Endodermal cell (in vitro differentiated cells): ENCODE results near the gene SETD9. TPM values are rescaled to one million over a fixed set of nuclear protein-coding genes. Genes with fewer than 3 reads are reported as not detected.

Experiments used
- DNase-seq: peaks from one replicate; pipeline ENCODE4 v3.0.0-alpha.2; 2017
- H3K27ac ChIP-seq: 2 replicates; pipeline ENCODE4 v1.5.1; 2013; ENCODE audit warnings: mild to moderate bottlenecking, low read depth, low read length, moderate library complexity
- H3K27me3 ChIP-seq: 2 replicates; pipeline ENCODE4 v1.6.1; 2013; ENCODE audit warnings: mild to moderate bottlenecking, low read length, moderate library complexity; ENCODE audit not compliant: insufficient read depth, control insufficient read depth, poor library complexity, severe bottlenecking
- H3K36me3 ChIP-seq: 2 replicates; pipeline ENCODE4 v1.7.0; 2013; ENCODE audit warnings: mild to moderate bottlenecking, low read length, moderate library complexity; ENCODE audit not compliant: control insufficient read depth, insufficient read depth
- H3K4me1 ChIP-seq: one replicate; pipeline ENCODE4 v1.7.0; 2013; ENCODE audit warnings: low read length; ENCODE audit not compliant: control insufficient read depth, insufficient read depth
- H3K4me3 ChIP-seq: 2 replicates; pipeline ENCODE4 v1.5.1; 2013; ENCODE audit warnings: mild to moderate bottlenecking, low read length, moderate library complexity
- H3K9ac ChIP-seq: 2 replicates; pipeline ENCODE4 v1.6.1; 2013; ENCODE audit warnings: mild to moderate bottlenecking, low read length, moderate library complexity; ENCODE audit not compliant: poor library complexity, severe bottlenecking; ENCODE audit errors: extremely low read depth
- H3K9me3 ChIP-seq: 2 replicates; pipeline ENCODE4 v1.6.1; 2013; ENCODE audit warnings: mild to moderate bottlenecking, low read length, moderate library complexity; ENCODE audit not compliant: control insufficient read depth
- H3K27ac Mint-ChIP-seq: 2 replicates; pipeline ENCODE4 v1.8.0; 2020; ENCODE audit warnings: mixed read lengths
- H3K27me3 Mint-ChIP-seq: 2 replicates; pipeline ENCODE4 v1.8.0; 2021; ENCODE audit warnings: mild to moderate bottlenecking, mixed read lengths; ENCODE audit not compliant: insufficient read depth
- H3K36me3 Mint-ChIP-seq: 2 replicates; pipeline ENCODE4 v1.8.0; 2020; ENCODE audit warnings: low read depth, mixed read lengths
- H3K4me1 Mint-ChIP-seq: 2 replicates; pipeline ENCODE4 v1.8.0; 2020; ENCODE audit warnings: mixed read lengths
- H3K4me3 Mint-ChIP-seq: 2 replicates; pipeline ENCODE4 v1.8.0; 2020; ENCODE audit warnings: mild to moderate bottlenecking, moderate library complexity, mixed read lengths
- H3K9me3 Mint-ChIP-seq: 2 replicates; pipeline ENCODE4 v1.8.0; 2020; ENCODE audit warnings: mild to moderate bottlenecking, mixed read lengths
- CTCF ChIP-seq: fragments of 200-600 bp; sonication (generic); conservative IDR thresholded peaks from 2 replicates; pipeline ENCODE4 v1.5.0; 2021; ENCODE audit warnings: antibody characterized with exemption, mild to moderate bottlenecking
- WGBS, 2 experiments: methylation state at CpG; one replicate each; pipeline versions ENCODE4 v1.1.5 to v1.1.7; 2013; ENCODE audit warnings: missing lambda C conversion rate in 2 of 2, mixed read lengths in 1 of 2; ENCODE audit not compliant: insufficient coverage in 1 of 2, insufficient read length in 1 of 2; 5-methylcytosine and 5-hydroxymethylcytosine counted together
- total RNA-seq, 2 donors: library from RNA; stranded (reverse); fragmentation: NEBNext Ultra II Directional in 1 of 2; extraction: Animal tissue kit (Norgen Biotek cat#: 25700) in 1 of 2; gene quantifications; 2 replicates in 1 of 2; 3 replicates in 1 of 2; pipeline ENCODE4 v1.2.1, GENCODE V29; 2021

The SETD9 gene
- total RNA-seq, 2 donors from 2014 or later: 5.0 to 14.9 TPM

- H3K9ac ChIP-seq: no peak overlapping the region
- 89% methylated on average over 1 of the region's 2 CpGs; no CpG with 5 or more reads in 1 of the 2 experiments for WGBS, 2 experiments
- no peak overlapping the region for H3K27ac Mint-ChIP-seq
- H3K4me3 ChIP-seq: no peak overlapping the region
- no peak for DNase-seq
- H3K27me3 Mint-ChIP-seq: no peaks in the 10 kb centered on the region
- H3K36me3 ChIP-seq: peaks cover 7% of the 10 kb centered on the region
- H3K36me3 Mint-ChIP-seq: peaks cover 16% of the 10 kb centered on the region
- TF ChIP-seq CTCF: no peak
- H3K4me1 Mint-ChIP-seq: peaks cover 12% of the 10 kb centered on the region
- H3K9me3 Mint-ChIP-seq: no peaks in the 10 kb centered on the region
- no peaks in the 10 kb centered on the region for H3K27me3 ChIP-seq
- H3K9me3 ChIP-seq: no peaks in the 10 kb centered on the region
- H3K4me3 Mint-ChIP-seq: no peak overlapping the region
- H3K4me1 ChIP-seq: no peaks in the 10 kb centered on the region
- H3K27ac ChIP-seq: no peak overlapping the region
These were observed 5.3 kb downstream of the SETD9 start for GRCh38 chr5:56914678-56915077.

- WGBS, 2 experiments: 89% methylated on average over 2 of the region's 2 CpGs; no CpG with 5 or more reads in 1 of the 2 experiments
- H3K36me3 ChIP-seq: peaks cover 35% of the 10 kb centered on the region
- H3K9me3 ChIP-seq: peaks cover 1% of the 10 kb centered on the region
- H3K27ac Mint-ChIP-seq: no peak overlapping the region
- H3K4me1 Mint-ChIP-seq: peaks cover 4% of the 10 kb centered on the region
- H3K4me3 Mint-ChIP-seq: no peak overlapping the region
- H3K4me3 ChIP-seq: no peak overlapping the region
- H3K4me1 ChIP-seq: no peaks in the 10 kb centered on the region
- no peaks in the 10 kb centered on the region for H3K27me3 Mint-ChIP-seq
- H3K36me3 Mint-ChIP-seq: peaks cover 34% of the 10 kb centered on the region
- no peaks in the 10 kb centered on the region for H3K27me3 ChIP-seq
- peaks cover 3% of the 10 kb centered on the region for H3K9me3 Mint-ChIP-seq
- no peak overlapping the region for H3K27ac ChIP-seq
- no peak for DNase-seq
- no peak for TF ChIP-seq CTCF
- no peak overlapping the region for H3K9ac ChIP-seq
These were observed 8.1 kb downstream of the SETD9 start for GRCh38 chr5:56917534-56917933.

- H3K27ac Mint-ChIP-seq: peak overlapping the region; percentile 16
- peaks cover 8% of the 10 kb centered on the region for H3K9me3 Mint-ChIP-seq
- no peaks in the 10 kb centered on the region for H3K4me1 ChIP-seq
- TF ChIP-seq CTCF: no peak
- no peak overlapping the region for H3K27ac ChIP-seq
- H3K9me3 ChIP-seq: peaks cover 7% of the 10 kb centered on the region
- DNase-seq: peak; percentile 65
- H3K4me3 Mint-ChIP-seq: no peak overlapping the region
- H3K27me3 Mint-ChIP-seq: no peaks in the 10 kb centered on the region
- peaks cover 41% of the 10 kb centered on the region for H3K36me3 ChIP-seq
- no peak overlapping the region for H3K4me3 ChIP-seq
- no peaks in the 10 kb centered on the region for H3K27me3 ChIP-seq
- 88 to 100% methylated on average over 1 to 2 of the region's 2 CpGs for whole genome bisulfite sequencing, 2 experiments
- H3K9ac ChIP-seq: no peak overlapping the region
- H3K4me1 Mint-ChIP-seq: peaks cover 4% of the 10 kb centered on the region
- H3K36me3 Mint-ChIP-seq: peaks cover 35% of the 10 kb centered on the region
These were observed 8.7 kb downstream of the SETD9 start for GRCh38 chr5:56918054-56918453.
